H9 (cell line): ENCODE results near the gene BCL2L14. TPM values are rescaled to one million over a fixed set of nuclear protein-coding genes. Genes with fewer than 3 reads are reported as not detected.
A peak's percentile ranks its signal among the peaks of the same experiment; 100 is the strongest.

Experiments used
- DNase-seq: peaks from one replicate; pipeline ENCODE4 v3.0.0-alpha.2; 2017
- H2AFZ ChIP-seq: one replicate; pipeline ENCODE4 v1.6.1; 2013; ENCODE audit warnings: mild to moderate bottlenecking, low read length, control low read depth, moderate library complexity
- H2AK5ac ChIP-seq: 2 replicates; pipeline ENCODE4 v1.6.1; 2013; ENCODE audit warnings: low read length, control low read depth, mixed read lengths; ENCODE audit not compliant: insufficient read length
- H2BK120ac ChIP-seq: one replicate; pipeline ENCODE4 v1.6.1; 2013; ENCODE audit warnings: low read depth, mild to moderate bottlenecking, low read length, control low read depth, inconsistent platforms; ENCODE audit not compliant: poor library complexity, severe bottlenecking
- H2BK12ac ChIP-seq: 2 replicates; pipeline ENCODE4 v1.6.1; 2013; ENCODE audit warnings: low read length, control low read depth, mixed read lengths, low read depth; ENCODE audit not compliant: insufficient read length
- H2BK15ac ChIP-seq: 2 replicates; pipeline ENCODE4 v1.6.1; 2013; ENCODE audit warnings: low read depth, low read length, control low read depth
- H2BK20ac ChIP-seq: one replicate; pipeline ENCODE4 v1.6.1; 2013; ENCODE audit warnings: low read depth, mild to moderate bottlenecking, low read length, control low read depth, inconsistent platforms; ENCODE audit not compliant: poor library complexity, severe bottlenecking
- H2BK5ac ChIP-seq: 2 replicates; pipeline ENCODE4 v1.6.1; 2013; ENCODE audit warnings: low read length, control low read depth, mixed read lengths; ENCODE audit not compliant: insufficient read length
- H3K14ac ChIP-seq: 2 replicates; pipeline ENCODE4 v1.6.1; 2013; ENCODE audit warnings: low read length, control low read depth; ENCODE audit not compliant: insufficient read depth
- H3K18ac ChIP-seq: 2 replicates; pipeline ENCODE4 v1.6.1; 2013; ENCODE audit warnings: low read depth, mild to moderate bottlenecking, mixed read lengths, low read length, control low read depth; ENCODE audit not compliant: insufficient read length
- H3K23ac ChIP-seq: 2 replicates; pipeline ENCODE4 v1.6.1; 2013; ENCODE audit warnings: low read length, control low read depth, mixed read lengths, low read depth; ENCODE audit not compliant: insufficient read length
- H3K23me2 ChIP-seq: 2 replicates; pipeline ENCODE4 v1.6.1; 2013; ENCODE audit warnings: low read depth, mild to moderate bottlenecking, mixed read lengths, low read length, control low read depth; ENCODE audit not compliant: insufficient read length, poor library complexity, severe bottlenecking
- H3K27ac ChIP-seq: 2 replicates; pipeline ENCODE4 v1.5.1; 2013; ENCODE audit warnings: low read length, control low read depth, mixed read lengths, low read depth; ENCODE audit not compliant: insufficient read length
- H3K27me3 ChIP-seq: 2 replicates; pipeline ENCODE4 v1.6.1; 2013; ENCODE audit warnings: low read length, control low read depth, inconsistent platforms; ENCODE audit not compliant: insufficient read depth
- H3K4ac ChIP-seq: 2 replicates; pipeline ENCODE4 v1.6.1; 2013; ENCODE audit warnings: low read depth, mild to moderate bottlenecking, control low read depth, inconsistent platforms, low read length, moderate library complexity
- H3K4me1 ChIP-seq: 2 replicates; pipeline ENCODE4 v1.6.1; 2013; ENCODE audit warnings: low read length, control low read depth, inconsistent platforms; ENCODE audit not compliant: insufficient read depth
- H3K4me2 ChIP-seq: 2 replicates; pipeline ENCODE4 v1.6.1; 2013; ENCODE audit warnings: low read length, control low read depth, mixed read lengths; ENCODE audit not compliant: insufficient read length, insufficient read depth
- H3K56ac ChIP-seq: 2 replicates; pipeline ENCODE4 v1.6.1; 2013; ENCODE audit warnings: low read depth, mild to moderate bottlenecking, mixed read lengths, low read length, control low read depth; ENCODE audit not compliant: insufficient read length
- H3K79me1 ChIP-seq: 2 replicates; pipeline ENCODE4 v1.6.1; 2013; ENCODE audit warnings: low read depth, mild to moderate bottlenecking, moderate library complexity, low read length, control low read depth, inconsistent platforms; ENCODE audit not compliant: insufficient read depth, poor library complexity, severe bottlenecking
- H3K79me2 ChIP-seq: 2 replicates; pipeline ENCODE4 v1.6.1; 2013; ENCODE audit warnings: low read length, control low read depth, inconsistent platforms; ENCODE audit not compliant: insufficient read depth
- H3K9ac ChIP-seq: 2 replicates; pipeline ENCODE4 v1.6.1; 2013; ENCODE audit warnings: low read length, control low read depth, mixed read lengths; ENCODE audit not compliant: insufficient read length; ENCODE audit errors: extremely low read depth
- H3K9me3 ChIP-seq: one replicate; pipeline ENCODE4 v1.6.1; 2013; ENCODE audit warnings: low read depth, low read length, inconsistent platforms; ENCODE audit not compliant: control insufficient read depth
- H3T11ph ChIP-seq: one replicate; pipeline ENCODE4 v1.6.1; 2013; ENCODE audit warnings: mild to moderate bottlenecking, low read length, control low read depth, inconsistent platforms
- H4K20me1 ChIP-seq: one replicate; pipeline ENCODE4 v1.6.1; 2013; ENCODE audit not compliant: control insufficient read depth, insufficient read length, insufficient read depth
- H4K5ac ChIP-seq: 2 replicates; pipeline ENCODE4 v1.6.1; 2013; ENCODE audit warnings: low read depth, mild to moderate bottlenecking, mixed read lengths, low read length, control low read depth; ENCODE audit not compliant: insufficient read length
- H4K8ac ChIP-seq: replicated peaks from 2 replicates; pipeline ENCODE4 v1.6.1; 2013; ENCODE audit warnings: low read length, control low read depth, mixed read lengths, low read depth; ENCODE audit not compliant: insufficient read length
- H4K91ac ChIP-seq: 2 replicates; pipeline ENCODE4 v1.6.1; 2013; ENCODE audit warnings: low read depth, mild to moderate bottlenecking, moderate library complexity, mixed read lengths, low read length, control low read depth; ENCODE audit not compliant: insufficient read length
- H3K27ac Mint-ChIP-seq, 3 experiments: 2 replicates in 2 of 3; 3 replicates in 1 of 3; pipeline ENCODE4 v1.8.0; 2020 to 2021; ENCODE audit warnings: mixed read lengths in 3 of 3, mild to moderate bottlenecking in 1 of 3, moderate library complexity in 1 of 3
- H3K27me3 Mint-ChIP-seq: 2 replicates; pipeline ENCODE4 v1.8.0; 2021; ENCODE audit warnings: low read depth, mild to moderate bottlenecking, moderate library complexity, mixed read lengths
- H3K36me3 Mint-ChIP-seq, 3 experiments: 2 replicates in 2 of 3; 3 replicates in 1 of 3; pipeline ENCODE4 v1.8.0; 2020 to 2021; ENCODE audit warnings: low read depth in 3 of 3, mixed read lengths in 3 of 3; ENCODE audit not compliant: insufficient read depth in 1 of 3
- H3K4me1 Mint-ChIP-seq, 2 experiments: 2 replicates each; pipeline ENCODE4 v1.8.0; 2020; ENCODE audit warnings: mixed read lengths in 2 of 2
- H3K4me3 Mint-ChIP-seq, 2 experiments: 2 replicates in 1 of 2; 3 replicates in 1 of 2; pipeline ENCODE4 v1.8.0; 2020 to 2021; ENCODE audit warnings: mild to moderate bottlenecking in 2 of 2, mixed read lengths in 2 of 2, moderate library complexity in 1 of 2
- H3K9me3 Mint-ChIP-seq, 2 experiments: 2 replicates in 1 of 2; 3 replicates in 1 of 2; pipeline ENCODE4 v1.8.0; 2020; ENCODE audit warnings: mild to moderate bottlenecking in 2 of 2, mixed read lengths in 2 of 2, moderate library complexity in 1 of 2
- WGBS: extraction: QIAGEN DNeasy Blood & Tissue Kit; methylation state at CpG from one replicate; pipeline ENCODE4 v1.1.7; 2013; ENCODE audit warnings: missing lambda C conversion rate, low lambda C conversion rate, mixed read lengths; ENCODE audit not compliant: insufficient read length; ENCODE audit errors: extremely low coverage; 5-methylcytosine and 5-hydroxymethylcytosine counted together
- total RNA-seq: library from RNA; stranded (reverse); gene quantifications from 2 replicates; pipeline ENCODE4 v1.2.1, GENCODE V29; 2021
- TF ChIP-seq, protein P1 (sequence below): fragments of 200-600 bp; sonication (generic); conservative IDR thresholded peaks from 3 replicates; pipeline ENCODE4 v1.8.0; 2021; ENCODE audit warnings: antibody characterized with exemption, mild to moderate bottlenecking

BCL2L14 gene
- total RNA-seq, 1 experiment from 2014 or later = 0.28 TPM

GRCh38 chr12:12128670-12129069 is 57.9 kb downstream of the BCL2L14 start:
- H3K27ac ChIP-seq = no peak overlapping the region
- no peak overlapping the region for H3K4me3 Mint-ChIP-seq
- peaks cover 0 to 6% of the 10 kb centered on the region in 2 experiments; a peak in 2 of 4 replicates for H3K4me1 Mint-ChIP-seq

More at GRCh38 chr12:12128670-12129069, 57.9 kb downstream of the BCL2L14 start:
- Histone ChIP-seq H3K79me1 (no peaks in the 10 kb centered on the region), H3K9ac (no peak overlapping the region), H3K14ac (no peak overlapping the region), H2BK12ac (no peak overlapping the region), H3K4ac (no peak overlapping the region), H3K23me2 (no peaks in the 10 kb centered on the region), H4K20me1 (no peaks in the 10 kb centered on the region), H4K91ac (no peak overlapping the region), H3T11ph (no peak overlapping the region), H3K4me2 (no peak overlapping the region), H3K18ac (no peak overlapping the region), H4K8ac (no peak overlapping the region), H2AK5ac (no peak overlapping the region), H3K79me2 (no peaks in the 10 kb centered on the region; the same call in 1 of the 2 replicates), H3K23ac (no peak overlapping the region), H2AFZ (no peak overlapping the region), H2BK15ac (no peak overlapping the region), H4K5ac (no peak overlapping the region), H3K9me3 (no peaks in the 10 kb centered on the region), H3K56ac (no peak overlapping the region), H3K27me3 (no peaks in the 10 kb centered on the region), H2BK120ac (no peak overlapping the region), H2BK5ac (no peak overlapping the region), H3K4me1 (no peaks in the 10 kb centered on the region), H2BK20ac (no peak overlapping the region)
- DNase-seq = no peak
- Mint-ChIP-seq H3K9me3 (no peaks in the 10 kb centered on the region), H3K36me3 (peaks cover 18 to 68% (median 57%) of the 10 kb centered on the region in 3 experiments; a peak in 6 of 7 replicates), H3K27ac (peak overlapping the region in 1 of 3 experiments; percentile 48; a peak in 1 of 7 replicates), H3K27me3 (no peaks in the 10 kb centered on the region)
- TF ChIP-seq, protein P1, sequence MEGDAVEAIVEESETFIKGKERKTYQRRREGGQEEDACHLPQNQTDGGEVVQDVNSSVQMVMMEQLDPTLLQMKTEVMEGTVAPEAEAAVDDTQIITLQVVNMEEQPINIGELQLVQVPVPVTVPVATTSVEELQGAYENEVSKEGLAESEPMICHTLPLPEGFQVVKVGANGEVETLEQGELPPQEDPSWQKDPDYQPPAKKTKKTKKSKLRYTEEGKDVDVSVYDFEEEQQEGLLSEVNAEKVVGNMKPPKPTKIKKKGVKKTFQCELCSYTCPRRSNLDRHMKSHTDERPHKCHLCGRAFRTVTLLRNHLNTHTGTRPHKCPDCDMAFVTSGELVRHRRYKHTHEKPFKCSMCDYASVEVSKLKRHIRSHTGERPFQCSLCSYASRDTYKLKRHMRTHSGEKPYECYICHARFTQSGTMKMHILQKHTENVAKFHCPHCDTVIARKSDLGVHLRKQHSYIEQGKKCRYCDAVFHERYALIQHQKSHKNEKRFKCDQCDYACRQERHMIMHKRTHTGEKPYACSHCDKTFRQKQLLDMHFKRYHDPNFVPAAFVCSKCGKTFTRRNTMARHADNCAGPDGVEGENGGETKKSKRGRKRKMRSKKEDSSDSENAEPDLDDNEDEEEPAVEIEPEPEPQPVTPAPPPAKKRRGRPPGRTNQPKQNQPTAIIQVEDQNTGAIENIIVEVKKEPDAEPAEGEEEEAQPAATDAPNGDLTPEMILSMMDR = no peak
- WGBS = no CpG with 5 or more reads among the region's 4 CpGs
